ENCODE data around the gene SPG7.

- TF ChIP-seq, protein P1, sequence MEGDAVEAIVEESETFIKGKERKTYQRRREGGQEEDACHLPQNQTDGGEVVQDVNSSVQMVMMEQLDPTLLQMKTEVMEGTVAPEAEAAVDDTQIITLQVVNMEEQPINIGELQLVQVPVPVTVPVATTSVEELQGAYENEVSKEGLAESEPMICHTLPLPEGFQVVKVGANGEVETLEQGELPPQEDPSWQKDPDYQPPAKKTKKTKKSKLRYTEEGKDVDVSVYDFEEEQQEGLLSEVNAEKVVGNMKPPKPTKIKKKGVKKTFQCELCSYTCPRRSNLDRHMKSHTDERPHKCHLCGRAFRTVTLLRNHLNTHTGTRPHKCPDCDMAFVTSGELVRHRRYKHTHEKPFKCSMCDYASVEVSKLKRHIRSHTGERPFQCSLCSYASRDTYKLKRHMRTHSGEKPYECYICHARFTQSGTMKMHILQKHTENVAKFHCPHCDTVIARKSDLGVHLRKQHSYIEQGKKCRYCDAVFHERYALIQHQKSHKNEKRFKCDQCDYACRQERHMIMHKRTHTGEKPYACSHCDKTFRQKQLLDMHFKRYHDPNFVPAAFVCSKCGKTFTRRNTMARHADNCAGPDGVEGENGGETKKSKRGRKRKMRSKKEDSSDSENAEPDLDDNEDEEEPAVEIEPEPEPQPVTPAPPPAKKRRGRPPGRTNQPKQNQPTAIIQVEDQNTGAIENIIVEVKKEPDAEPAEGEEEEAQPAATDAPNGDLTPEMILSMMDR (IDR thresholded peaks at IDR 0.05; ENCODE audit: low read length): no peak
- TF ChIP-seq EZH2 (optimal IDR thresholded peaks at IDR 0.05; ENCODE audit: low read depth, low read length): no peak
These were observed 67.3 kb downstream of the SPG7 start, which contains the start of gene CPNE7 for GRCh38 chr16:89575247-89576152.

Measured in MM.1S (cell line).